SJCRH30 (cell line): ENCODE results near the gene TCAP. TPM values are rescaled to one million over a fixed set of nuclear protein-coding genes. Genes with fewer than 3 reads are reported as not detected.

Experiments used
- total RNA-seq: library from RNA; depleted of rRNA; stranded (reverse); fragments of >200 nt; shearing (Covaris generic); gene quantifications from 2 replicates; pipeline ENCODE4 v1.2.3, GENCODE V29; 2014; rRNA removed

Gene TCAP
- total RNA-seq, 1 experiment from 2014 or later = 0.73 TPM

Other genes with a start within 250 kb of the TCAP start
- 34.0 and 35.9 TPM in 2 replicates for gene MED1, start 214.1 kb upstream of the TCAP start, total RNA-seq
- 47.6 and 51.9 TPM in 2 replicates for gene CDK12, start 203.9 kb upstream of the TCAP start, total RNA-seq
- 0.20 TPM in 1 of 2 replicates, not detected in the other for gene NEUROD2, start 57.4 kb upstream of the TCAP start, total RNA-seq
- not detected in 2 replicates for gene PPP1R1B, start 38.4 kb upstream of the TCAP start, total RNA-seq
- 21.8 and 22.7 TPM in 2 replicates for gene STARD3, start 28.2 kb upstream of the TCAP start, total RNA-seq
- gene PNMT, start 3.1 kb downstream of the TCAP start, total RNA-seq = 0.71 TPM in 1 of 2 replicates, not detected in the other
- gene PGAP3, start 22.7 kb downstream of the TCAP start, total RNA-seq = 1.9 and 3.1 TPM in 2 replicates
- gene ERBB2, start 34.7 kb downstream of the TCAP start, total RNA-seq = 8.7 and 9.1 TPM in 2 replicates
- gene MIEN1, start 65.2 kb downstream of the TCAP start, total RNA-seq = 23.6 and 25.8 TPM in 2 replicates
- not detected in 2 replicates for gene GRB7, start 72.6 kb downstream of the TCAP start, total RNA-seq
- not detected in 2 replicates for gene IKZF3, start 199.0 kb downstream of the TCAP start, total RNA-seq
- not detected in 2 replicates for gene ZPBP2, start 202.9 kb downstream of the TCAP start, total RNA-seq